ENCODE data around the gene QSOX2. TPM values are rescaled to one million over a fixed set of nuclear protein-coding genes. Genes with fewer than 3 reads are reported as not detected.

The QSOX2 gene
- total RNA-seq, 1 donor from 2014 or later = 16.8 TPM

DNA sequence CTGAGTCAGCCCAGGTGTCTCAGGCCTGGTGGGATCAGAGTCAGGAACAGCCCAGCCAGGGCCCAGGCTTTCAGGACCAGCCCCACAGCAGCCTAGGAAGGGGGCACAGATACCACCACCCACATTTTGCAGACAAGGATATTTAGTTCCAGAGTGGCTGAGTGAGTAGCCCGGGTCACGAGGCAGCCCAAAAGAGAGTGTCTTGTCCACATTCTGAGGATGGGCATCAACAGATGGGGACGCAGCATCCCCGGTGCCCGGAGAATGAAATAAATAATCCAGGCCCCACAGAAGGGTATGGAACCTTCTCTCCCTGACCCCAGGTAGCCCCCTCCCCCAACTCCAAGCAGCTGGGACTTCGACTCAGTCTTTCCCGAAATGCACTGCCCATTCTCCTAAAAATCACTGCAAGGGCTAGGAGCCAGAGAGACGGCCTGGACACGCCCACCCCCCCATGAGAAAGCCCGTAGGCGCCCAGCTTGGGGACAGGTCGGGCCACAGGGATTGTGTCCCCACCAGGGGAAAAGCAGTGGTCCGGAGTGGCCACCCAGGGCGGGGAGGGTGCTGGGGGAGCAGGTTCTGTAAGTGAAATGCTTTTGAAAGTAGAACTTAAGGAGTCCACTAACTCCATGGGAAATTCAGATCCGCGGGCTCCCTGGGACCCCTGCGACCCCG lies 47.5 kb downstream of the QSOX2 start:
- no peak overlapping the region for H3K4me3 Mint-ChIP-seq
- H3K27ac Mint-ChIP-seq = no peak overlapping the region
- peaks cover 79% of the 10 kb centered on the region for H3K27me3 Mint-ChIP-seq (ENCODE audit: low read depth)
- H3K9me3 Mint-ChIP-seq = no peaks in the 10 kb centered on the region
- TF ChIP-seq, protein P1, sequence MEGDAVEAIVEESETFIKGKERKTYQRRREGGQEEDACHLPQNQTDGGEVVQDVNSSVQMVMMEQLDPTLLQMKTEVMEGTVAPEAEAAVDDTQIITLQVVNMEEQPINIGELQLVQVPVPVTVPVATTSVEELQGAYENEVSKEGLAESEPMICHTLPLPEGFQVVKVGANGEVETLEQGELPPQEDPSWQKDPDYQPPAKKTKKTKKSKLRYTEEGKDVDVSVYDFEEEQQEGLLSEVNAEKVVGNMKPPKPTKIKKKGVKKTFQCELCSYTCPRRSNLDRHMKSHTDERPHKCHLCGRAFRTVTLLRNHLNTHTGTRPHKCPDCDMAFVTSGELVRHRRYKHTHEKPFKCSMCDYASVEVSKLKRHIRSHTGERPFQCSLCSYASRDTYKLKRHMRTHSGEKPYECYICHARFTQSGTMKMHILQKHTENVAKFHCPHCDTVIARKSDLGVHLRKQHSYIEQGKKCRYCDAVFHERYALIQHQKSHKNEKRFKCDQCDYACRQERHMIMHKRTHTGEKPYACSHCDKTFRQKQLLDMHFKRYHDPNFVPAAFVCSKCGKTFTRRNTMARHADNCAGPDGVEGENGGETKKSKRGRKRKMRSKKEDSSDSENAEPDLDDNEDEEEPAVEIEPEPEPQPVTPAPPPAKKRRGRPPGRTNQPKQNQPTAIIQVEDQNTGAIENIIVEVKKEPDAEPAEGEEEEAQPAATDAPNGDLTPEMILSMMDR (IDR thresholded peaks at IDR 0.05; ENCODE audit: unreplicated experiment) = no peak
- DNase-seq (ENCODE audit: low spot score in 2 of 2, unreplicated experiment in 2 of 2) = no peak
- no peaks in the 10 kb centered on the region for H3K36me3 Mint-ChIP-seq
- H3K4me1 Mint-ChIP-seq = peaks cover 4% of the 10 kb centered on the region

DNA sequence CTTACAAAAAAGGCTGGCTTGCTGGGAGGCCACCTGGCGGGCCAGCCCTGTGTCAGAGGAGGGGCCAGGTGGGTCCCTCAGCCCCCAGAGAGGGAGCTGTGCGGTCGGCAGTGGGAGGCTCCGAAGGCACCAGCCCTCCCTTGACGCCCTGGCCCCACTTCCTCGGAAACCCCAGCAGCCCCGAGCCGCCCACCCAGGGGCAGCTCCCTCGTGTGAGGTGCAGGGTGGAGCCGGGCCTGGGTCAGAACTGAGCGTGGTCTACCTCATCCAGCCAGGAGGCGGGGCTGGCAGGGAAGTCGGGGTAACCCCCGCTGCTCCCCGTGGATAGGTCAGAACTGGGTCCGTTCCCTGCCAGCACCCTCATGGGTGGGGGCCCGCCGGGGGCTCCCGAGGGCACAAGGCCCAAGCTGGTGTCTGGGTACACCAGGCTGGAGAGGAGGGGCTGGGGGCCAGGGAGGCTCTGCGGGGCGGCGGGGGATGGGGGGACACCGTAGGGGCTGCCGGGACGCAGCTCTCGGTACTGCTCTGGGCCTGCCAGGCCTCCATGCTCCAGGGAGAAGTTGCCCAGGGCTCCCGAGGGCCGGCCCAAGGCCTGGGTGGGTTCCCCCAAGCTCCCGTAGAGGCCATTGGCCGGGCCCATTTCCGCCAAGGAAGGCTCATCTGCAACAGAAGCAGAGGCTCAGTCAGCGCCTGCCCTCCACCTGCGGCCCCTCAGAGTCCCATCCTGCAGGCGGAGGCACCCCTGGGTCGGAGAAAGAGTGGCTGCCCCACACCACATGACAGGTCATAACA lies 48.3 kb downstream of the QSOX2 start:
- H3K4me1 Mint-ChIP-seq = peaks cover 4% of the 10 kb centered on the region
- no peak overlapping the region for H3K4me3 Mint-ChIP-seq
- no peak overlapping the region for H3K27ac Mint-ChIP-seq
- H3K9me3 Mint-ChIP-seq = no peaks in the 10 kb centered on the region
- DNase-seq (ENCODE audit: low spot score in 2 of 2, unreplicated experiment in 2 of 2) = no peak
- peaks cover 81% of the 10 kb centered on the region for H3K27me3 Mint-ChIP-seq (ENCODE audit: low read depth)
- H3K36me3 Mint-ChIP-seq = no peaks in the 10 kb centered on the region
- TF ChIP-seq, protein P1 (IDR thresholded peaks at IDR 0.05; ENCODE audit: unreplicated experiment) = no peak

DNA sequence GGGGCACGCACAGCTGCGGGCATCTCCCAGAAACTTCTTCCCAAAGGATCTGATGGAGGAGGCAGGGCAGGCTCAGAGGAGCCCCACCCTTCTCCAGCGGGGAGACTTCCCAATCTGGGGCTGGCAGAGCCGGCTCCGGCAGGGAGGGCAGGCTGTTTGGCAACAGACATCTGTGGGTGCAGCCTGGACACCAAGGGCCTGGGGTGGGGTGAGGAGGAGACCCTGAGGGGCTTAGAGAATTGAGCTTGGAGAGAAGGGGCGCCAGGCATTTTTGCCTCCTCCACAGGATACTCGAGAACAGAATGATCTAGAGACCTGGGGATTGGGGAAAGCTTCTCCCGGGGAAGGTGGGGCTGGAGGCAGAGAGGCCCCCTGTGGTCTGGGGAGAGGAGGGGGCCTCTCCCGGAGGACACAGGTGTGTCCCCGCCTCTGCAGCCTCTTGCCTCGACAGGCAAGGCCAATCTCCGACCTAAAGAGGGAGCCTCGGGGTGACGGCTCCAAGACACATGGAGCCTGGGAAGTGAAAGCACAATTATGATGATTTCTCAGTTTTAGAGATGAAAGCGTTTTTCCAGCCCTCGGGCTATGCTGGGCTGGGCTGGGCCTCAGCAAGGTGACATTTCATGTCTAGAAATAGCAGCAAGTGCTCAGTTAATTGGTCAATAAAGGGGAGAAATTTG lies 49.1 kb downstream of the QSOX2 start:
- Mint-ChIP-seq H3K4me1 (peaks cover 4% of the 10 kb centered on the region), H3K27ac (no peak overlapping the region), H3K9me3 (no peaks in the 10 kb centered on the region), H3K36me3 (no peaks in the 10 kb centered on the region), H3K27me3 (ENCODE audit: low read depth) (peaks cover 84% of the 10 kb centered on the region), H3K4me3 (no peak overlapping the region)
- TF ChIP-seq, protein P1 (IDR thresholded peaks at IDR 0.05; ENCODE audit: unreplicated experiment) = no peak
- DNase-seq (ENCODE audit: low spot score in 2 of 2, unreplicated experiment in 2 of 2) = no peak

DNA sequence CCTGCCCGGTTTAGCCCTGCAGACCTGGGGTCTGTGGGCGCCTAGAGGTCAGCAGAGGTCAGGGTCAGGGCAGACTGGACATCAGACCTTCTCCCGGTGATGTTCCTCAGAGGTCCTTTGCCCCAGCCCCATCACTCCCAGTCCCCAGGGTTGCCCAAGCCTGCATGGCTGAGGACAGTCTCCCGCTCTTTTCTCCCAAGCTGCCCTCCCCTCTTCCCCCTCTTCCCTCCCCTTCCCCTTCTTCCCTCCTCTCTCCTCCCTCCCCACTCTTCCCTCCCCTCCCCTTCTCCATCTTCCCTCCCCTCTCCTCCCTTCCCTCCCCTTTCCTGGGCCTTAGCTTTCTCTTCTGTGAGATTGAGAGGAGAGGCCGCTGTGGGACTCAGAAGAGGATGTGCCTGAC lies 51.1 kb downstream of the QSOX2 start:
- Mint-ChIP-seq H3K27me3 (ENCODE audit: low read depth) (peaks cover 85% of the 10 kb centered on the region), H3K27ac (no peak overlapping the region), H3K4me1 (peaks cover 4% of the 10 kb centered on the region), H3K4me3 (no peak overlapping the region), H3K36me3 (no peaks in the 10 kb centered on the region), H3K9me3 (no peaks in the 10 kb centered on the region)
- no peak for DNase-seq (ENCODE audit: low spot score in 2 of 2, unreplicated experiment in 2 of 2)
- TF ChIP-seq, protein P1 (IDR thresholded peaks at IDR 0.05; ENCODE audit: unreplicated experiment) = no peak

DNA sequence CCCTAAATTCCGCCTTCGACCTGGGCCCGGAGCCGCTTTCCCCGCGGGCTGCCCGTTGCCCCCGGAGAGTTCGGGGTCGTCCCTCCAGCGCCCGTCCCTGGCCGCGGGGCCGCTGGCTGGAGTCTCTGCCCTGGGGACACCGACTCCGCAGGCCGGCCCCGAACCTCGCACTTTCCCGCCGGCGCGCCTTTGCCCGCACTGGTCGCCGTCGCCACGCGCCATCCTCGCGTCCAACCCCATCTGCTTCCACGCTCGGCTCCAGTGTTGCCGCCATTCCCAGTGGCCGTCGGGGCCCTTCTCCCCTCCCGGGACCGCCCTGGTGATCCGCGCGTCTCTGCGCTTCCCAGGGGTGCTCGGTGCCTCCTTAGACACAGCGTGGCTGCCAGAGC lies 51.7 kb downstream of the QSOX2 start:
- no peaks in the 10 kb centered on the region for H3K36me3 Mint-ChIP-seq
- peaks cover 87% of the 10 kb centered on the region for H3K27me3 Mint-ChIP-seq (ENCODE audit: low read depth)
- no peak overlapping the region for H3K27ac Mint-ChIP-seq
- H3K9me3 Mint-ChIP-seq = no peaks in the 10 kb centered on the region
- TF ChIP-seq, protein P1 (IDR thresholded peaks at IDR 0.05; ENCODE audit: unreplicated experiment) = no peak
- H3K4me3 Mint-ChIP-seq = no peak overlapping the region
- H3K4me1 Mint-ChIP-seq = peaks cover 4% of the 10 kb centered on the region
- DNase-seq (ENCODE audit: low spot score in 2 of 2, unreplicated experiment in 2 of 2) = no peak

All from mesothelial cell of epicardium (in vitro differentiated cells).